SK-N-SH (cell line): ENCODE data around the gene BTRC.

Experiments used
- CTCF ChIP-seq: fragments of 200-600 bp; sonication (generic); IDR thresholded peaks from 2 replicates; pipeline ENCODE4 v1.6.1; 2017; ENCODE audit warnings: antibody characterized with exemption, mild to moderate bottlenecking, moderate library complexity
- GATA2 ChIP-seq: sonication (generic); formaldehyde crosslinking; IDR thresholded peaks from 2 replicates; pipeline ENCODE4 v1.5.0; 2020; ENCODE audit warnings: mild to moderate bottlenecking, missing genetic modification reagents
- IRF3 ChIP-seq: fragments of 150-350 bp; IDR thresholded peaks from 2 replicates; pipeline ENCODE4 v1.6.1; 2016; ENCODE audit warnings: mild to moderate bottlenecking, low read depth, low read length
- MAX ChIP-seq: IDR thresholded peaks from 2 replicates; pipeline ENCODE4 v1.4.0; 2012; ENCODE audit warnings: low read depth
- MXI1 ChIP-seq: IDR thresholded peaks from 2 replicates; pipeline ENCODE4 v1.6.1; 2012; ENCODE audit warnings: mild to moderate bottlenecking, low read depth, low read length, improper control_type of control experiment
- USF1 ChIP-seq: IDR thresholded peaks from 2 replicates; pipeline ENCODE4 v1.4.0; 2012; ENCODE audit warnings: low read depth, borderline replicate concordance

- no peak for TF ChIP-seq CTCF
- no peak for TF ChIP-seq USF1
- TF ChIP-seq IRF3 = no peak
- TF ChIP-seq MAX = no peak
- no peak for TF ChIP-seq MXI1
- no peak for TF ChIP-seq GATA2 (CRISPR knock-in tag)
Measured at GRCh38 chr10:101563007-101563406, 209.0 kb downstream of the BTRC start.
